HepG2 (cell line): Measurements from ENCODE around the gene CBLN3. TPM values are rescaled to one million over a fixed set of nuclear protein-coding genes. Genes with fewer than 3 reads are reported as not detected.
"Not testable (repeated sequence)": the region's sequence is repeated elsewhere in the genome, so short reads cannot be mapped to it uniquely, and the experiment has no call there.

Experiments used
- ATAC-seq: fragments of 200-7000 bp; cut with Tn5 transposase; 3 replicates; pipeline ENCODE4 v1.9.1; 2020; ENCODE audit warnings: mild to moderate bottlenecking, moderate library complexity
- BruUV-seq: library from RNA; stranded (reverse); fragments of 400-500 nt; replicated peaks from 2 replicates; lab custom pipeline; 2021; lab: Mats Ljungman, UMichigan
- CTCF ChIA-PET: fragments of 300-600 bp; formaldehyde crosslinking; extraction: SDS; loops from one replicate; lab custom pipeline; 2021; ENCODE audit warnings: low total read pairs, inconsistent platforms, low intra/inter-chr PET ratio; lab: Yijun Ruan, JAX
- POLR2A ChIA-PET: fragments of 350-600 bp; sonication (Branson Sonifier 250); formaldehyde crosslinking; loops from one replicate; lab custom pipeline; 2020; ENCODE audit warnings: antibody characterized with exemption, inconsistent platforms; lab: Yijun Ruan, JAX
- DNase-seq: peaks from one replicate; pipeline ENCODE4 v3.0.0-alpha.2; 2015; ENCODE audit warnings: low spot score
- FAIRE-seq: peaks from 3 replicates; lab custom pipeline; 2011; peaks lifted over from hg19 to GRCh38; lab: Jason Lieb, UNC
- H2AFZ ChIP-seq: one replicate; pipeline ENCODE4 v1.6.1; 2011; ENCODE audit warnings: low read length, inconsistent platforms
- H3K27ac ChIP-seq: fragments of 300-600 bp; 3 replicates; pipeline ENCODE4 v1.8.0; 2011; ENCODE audit warnings: mixed run types, mild to moderate bottlenecking, mixed read lengths, low read length, inconsistent platforms; ENCODE audit not compliant: insufficient read depth; ENCODE audit errors: extremely low read length
- H3K27me3 ChIP-seq, 2 experiments: fragments of 200-600 bp in 1 of 2; 2 replicates in 1 of 2; 3 replicates in 1 of 2; pipeline versions ENCODE4 v1.6.0 to v1.8.0; 2011; ENCODE audit warnings: low read length in 2 of 2, mild to moderate bottlenecking in 2 of 2, moderate library complexity in 2 of 2, inconsistent platforms in 1 of 2; ENCODE audit not compliant: insufficient read depth in 2 of 2, control insufficient read depth in 1 of 2
- H3K36me3 ChIP-seq, 2 experiments: fragments of 200-600 bp in 1 of 2; replicated peaks in 1 of 2; 2 replicates in 1 of 2; 3 replicates in 1 of 2; pipeline versions ENCODE4 v1.5.1 to v1.8.0; 2011; ENCODE audit warnings: low read length in 2 of 2, inconsistent platforms in 1 of 2; ENCODE audit not compliant: insufficient read depth in 2 of 2, control insufficient read depth in 1 of 2
- H3K4me1 ChIP-seq: 2 replicates; pipeline ENCODE4 v1.5.1; 2012; ENCODE audit warnings: low read length, inconsistent platforms; ENCODE audit not compliant: insufficient read depth
- H3K4me2 ChIP-seq: 2 replicates; pipeline ENCODE4 v1.6.0; 2011; ENCODE audit warnings: low read depth, low read length, inconsistent platforms
- H3K4me3 ChIP-seq, 3 experiments: fragments of 200-600 bp in 1 of 3; sonication (generic), shearing (Covaris generic) in 1 of 3; replicated peaks in 1 of 3; 2 replicates each; pipeline ENCODE4 v1.5.1; 2011 to 2016; ENCODE audit warnings: low read length in 3 of 3, inconsistent platforms in 2 of 3, low read depth in 2 of 3, mild to moderate bottlenecking in 2 of 3, control low read depth in 1 of 3, mixed read lengths in 1 of 3; ENCODE audit not compliant: insufficient read depth in 1 of 3
- H3K79me2 ChIP-seq: one replicate; pipeline ENCODE4 v1.6.1; 2011; ENCODE audit warnings: low read length, inconsistent platforms; ENCODE audit not compliant: insufficient read depth
- H3K9ac ChIP-seq: 2 replicates; pipeline ENCODE4 v1.6.0; 2011; ENCODE audit warnings: mild to moderate bottlenecking, low read depth, low read length, inconsistent platforms; ENCODE audit not compliant: insufficient read depth
- H3K9me3 ChIP-seq: 2 replicates; pipeline ENCODE4 v1.5.1; 2012; ENCODE audit warnings: mild to moderate bottlenecking, low read length
- H4K20me1 ChIP-seq: 2 replicates; pipeline ENCODE4 v1.6.0; 2011; ENCODE audit warnings: inconsistent platforms, mild to moderate bottlenecking, low read length, moderate library complexity; ENCODE audit not compliant: insufficient read depth
- LCORL ChIP-seq, 2 experiments: fragments of 450-650 bp in 1 of 2; sonication (generic) in 1 of 2; formaldehyde crosslinking in 1 of 2; IDR thresholded peaks; 2 replicates each; pipeline versions ENCODE4 v1.5.0 to v1.6.1; 2017 to 2020; ENCODE audit warnings: antibody characterized with exemption in 1 of 2, missing genetic modification reagents in 1 of 2
- MIXL1 ChIP-seq: IDR thresholded peaks from 2 replicates; pipeline ENCODE4 v1.6.1; 2016
- MTERF4 ChIP-seq: sonication (generic); formaldehyde crosslinking; IDR thresholded peaks from 2 replicates; pipeline ENCODE4 v1.8.0; 2023; ENCODE audit warnings: mild to moderate bottlenecking, missing genetic modification reagents
- TCF7 ChIP-seq: sonication (generic); IDR thresholded peaks from 2 replicates; pipeline ENCODE4 v1.6.1; 2016; ENCODE audit warnings: antibody characterized with exemption, low read depth
- ZNF446 ChIP-seq: sonication (generic); formaldehyde crosslinking; IDR thresholded peaks from 2 replicates; pipeline ENCODE4 v1.5.0; 2020; ENCODE audit warnings: mild to moderate bottlenecking, missing genetic modification reagents
- ZNF614 ChIP-seq: IDR thresholded peaks from 2 replicates; pipeline ENCODE4 v1.6.1; 2018; ENCODE audit warnings: missing biosample characterization, missing genetic modification reagents, inconsistent platforms, borderline replicate concordance
- WGBS: methylation state at CpG from one replicate; pipeline ENCODE4 v1.1.6; 2017; ENCODE audit warnings: low lambda C conversion rate; 5-methylcytosine and 5-hydroxymethylcytosine counted together
- in situ Hi-C: cut with HindIII; loops from 2 replicates; pipeline ENCODE4 v1.10.0; 2017; ENCODE audit warnings: low pct_unique_long_range_greater_than_20kb; ENCODE audit not compliant: extremely low pct_ligation_motif_present
- intact Hi-C: fragments of 100-400 bp; cut with micrococcal nuclease; formaldehyde crosslinking; loops from one replicate; pipeline ENCODE4 v1.10.0; 2022; ENCODE audit not compliant: unreplicated experiment
- polyA plus RNA-seq, 8 experiments: library from polyadenylated mRNA; depleted of rRNA in 3 of 8; stranded (reverse) in 7 of 8; unstranded in 1 of 8; fragments of >200 nt; fragmentation: Illumina TruSeq in 4 of 8; extraction: Trizol in 4 of 8; gene quantifications; 2 replicates each; pipeline versions ENCODE4 v1.2.1 to v1.2.3, GENCODE V29; 2011 to 2016; ENCODE audit warnings: low read depth in 4 of 8, missing spikeins in 1 of 8, mixed read lengths in 1 of 8; ENCODE audit not compliant: insufficient read depth in 1 of 8
- total RNA-seq, 5 experiments: library from RNA; depleted of rRNA; stranded (reverse); fragments of >200 nt; fragmentation: Illumina TruSeq; extraction: Trizol; gene quantifications; 2 replicates each; pipeline ENCODE4 v1.2.3, GENCODE V29; 2016; ENCODE audit warnings: low read depth in 1 of 5
- TF ChIP-seq, protein P1 (sequence below), 2 experiments: sonication (generic) in 1 of 2; formaldehyde crosslinking in 1 of 2; IDR thresholded peaks; 2 replicates each; pipeline versions ENCODE4 v1.6.1 to v1.9.0; 2014 to 2022; ENCODE audit warnings: antibody characterized with exemption in 1 of 2, borderline replicate concordance in 1 of 2, inconsistent platforms in 1 of 2, low read depth in 1 of 2, missing genetic modification reagents in 1 of 2

The CBLN3 gene
- total and polyA plus RNA-seq, 2 of the 13 experiments (the other 11 are each of a cell fraction or from before 2014, with no cell fraction given), result 0.66 to 0.98 TPM

DNA sequence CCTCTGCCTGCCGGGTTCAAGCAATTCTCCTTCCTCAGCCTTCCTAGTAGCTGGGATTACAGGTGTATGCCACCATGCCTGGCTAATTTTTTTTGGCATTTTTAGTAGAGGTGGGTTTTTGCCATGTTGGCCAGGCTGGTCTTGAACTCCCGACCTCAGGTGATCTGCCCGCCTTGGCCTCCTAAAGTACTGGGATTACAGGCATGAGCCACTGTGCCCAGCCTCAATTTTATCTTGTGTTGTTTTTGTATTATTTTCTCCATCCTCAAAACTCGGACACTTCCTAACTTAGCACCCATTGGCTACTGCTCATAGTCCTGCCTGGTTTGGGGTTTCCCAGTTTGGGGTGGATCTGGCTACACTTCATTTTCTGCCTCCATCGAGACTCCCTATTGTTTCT lies 41.9 kb downstream of the CBLN3 start:
- POLR2A ChIA-PET, result interaction anchor here (1.0 to 1.4 kb wide), 2 partner anchors 40 to 42 kb away, joined by 3 to 8 read pairs; partner anchors contain the start of genes CBLN3 and KHNYN
- Histone ChIP-seq H3K4me1 (peaks cover 39% of the 10 kb centered on the region), H3K27me3 (peaks cover 7 to 20% of the 10 kb centered on the region in 2 experiments; a peak in 3 of 5 replicates)
- H3K27ac ChIP-seq; H3K36me3 ChIP-seq; in situ Hi-C loops; DNase-seq; H3K79me2 ChIP-seq; H3K4me2 ChIP-seq; H3K9me3 ChIP-seq; FAIRE-seq; H3K4me3 ChIP-seq; BruUV-seq; H2AFZ ChIP-seq; ATAC-seq; H4K20me1 ChIP-seq; H3K9ac ChIP-seq; TF ChIP-seq LCORL (CRISPR knock-in tag; IDR thresholded peaks at IDR 0.05): not testable (repeated sequence)
- 0 out of 2 replicates have a peak, but pooled peaks have one; percentile 16 for TF ChIP-seq LCORL (IDR thresholded peaks at IDR 0.05)
- peak; percentile 67; the same call in 1 of the 2 replicates for TF ChIP-seq MTERF4 (CRISPR knock-in tag)
- 0 out of 2 replicates have a peak, but pooled peaks have one; percentile 55 for TF ChIP-seq ZNF446 (CRISPR knock-in tag)
- 0 out of 2 replicates have a peak, but pooled peaks have one; percentile 9 for TF ChIP-seq ZNF614 (CRISPR knock-in tag)
- 47% methylated on average over 5 of the region's 5 CpGs for WGBS
- intact Hi-C loops, result loop anchor here (2.0 kb wide), 2 partner anchors 13 to 25 kb away; no protein-coding TSS in a partner anchor
- CTCF ChIA-PET, result interaction anchor here (0.9 kb wide), 1 partner anchor 24 kb away, joined by 3 read pairs; no protein-coding TSS in a partner anchor

- BruUV-seq, result no TSS peak
- FAIRE-seq (no peak), ATAC-seq (peak; percentile 58), DNase-seq (no peak)
- no peak overlapping the region for H3K27ac ChIP-seq
- ChIA-PET POLR2A (interaction anchor here (1.0 to 2.0 kb wide), 2 partner anchors 12 to 41 kb away, joined by 3 to 7 read pairs; partner anchors contain the start of gene NYNRIN), CTCF (interaction anchor here (0.9 kb wide), 1 partner anchor 25 kb away, joined by 3 read pairs; no protein-coding TSS in a partner anchor)
- H3K27me3 ChIP-seq, result peaks cover 7 to 25% of the 10 kb centered on the region in 2 experiments; a peak in 4 of 5 replicates
- peak overlapping the region; percentile 44 for H3K4me2 ChIP-seq
- H3K79me2 ChIP-seq, result no peaks in the 10 kb centered on the region
- intact Hi-C loops (loop anchor here (2.0 kb wide), 2 partner anchors 14 to 26 kb away; no protein-coding TSS in a partner anchor), in situ Hi-C loops (no loop called here)
- no peak overlapping the region for H3K4me3 ChIP-seq
- H3K9ac ChIP-seq, result no peak overlapping the region
- WGBS, result 2% methylated on average over 2 of the region's 2 CpGs
- H4K20me1 ChIP-seq, result no peaks in the 10 kb centered on the region
- H3K4me1 ChIP-seq, result peaks cover 33% of the 10 kb centered on the region
- no peaks in the 10 kb centered on the region for H3K9me3 ChIP-seq
- no peaks in the 10 kb centered on the region for H3K36me3 ChIP-seq
- H2AFZ ChIP-seq, result no peak overlapping the region
- no peak for TF ChIP-seq MIXL1 (CRISPR knock-in tag)
- TF ChIP-seq TCF7, result no peak
- TF ChIP-seq, protein P1, sequence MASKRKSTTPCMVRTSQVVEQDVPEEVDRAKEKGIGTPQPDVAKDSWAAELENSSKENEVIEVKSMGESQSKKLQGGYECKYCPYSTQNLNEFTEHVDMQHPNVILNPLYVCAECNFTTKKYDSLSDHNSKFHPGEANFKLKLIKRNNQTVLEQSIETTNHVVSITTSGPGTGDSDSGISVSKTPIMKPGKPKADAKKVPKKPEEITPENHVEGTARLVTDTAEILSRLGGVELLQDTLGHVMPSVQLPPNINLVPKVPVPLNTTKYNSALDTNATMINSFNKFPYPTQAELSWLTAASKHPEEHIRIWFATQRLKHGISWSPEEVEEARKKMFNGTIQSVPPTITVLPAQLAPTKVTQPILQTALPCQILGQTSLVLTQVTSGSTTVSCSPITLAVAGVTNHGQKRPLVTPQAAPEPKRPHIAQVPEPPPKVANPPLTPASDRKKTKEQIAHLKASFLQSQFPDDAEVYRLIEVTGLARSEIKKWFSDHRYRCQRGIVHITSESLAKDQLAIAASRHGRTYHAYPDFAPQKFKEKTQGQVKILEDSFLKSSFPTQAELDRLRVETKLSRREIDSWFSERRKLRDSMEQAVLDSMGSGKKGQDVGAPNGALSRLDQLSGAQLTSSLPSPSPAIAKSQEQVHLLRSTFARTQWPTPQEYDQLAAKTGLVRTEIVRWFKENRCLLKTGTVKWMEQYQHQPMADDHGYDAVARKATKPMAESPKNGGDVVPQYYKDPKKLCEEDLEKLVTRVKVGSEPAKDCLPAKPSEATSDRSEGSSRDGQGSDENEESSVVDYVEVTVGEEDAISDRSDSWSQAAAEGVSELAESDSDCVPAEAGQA (IDR thresholded peaks at IDR 0.05; ENCODE audit: low read depth), result no peak
- TF ChIP-seq, protein P1 (CRISPR knock-in tag; IDR thresholded peaks at IDR 0.05; ENCODE audit: borderline replicate concordance), result no peak
Observed at GRCh38 chr14:24387009-24387345, 42.5 kb downstream of the CBLN3 start.
